Neural progenitor cell (in vitro differentiated cells): ENCODE measurements around the gene CFAP97D1. TPM values are rescaled to one million over a fixed set of nuclear protein-coding genes. Genes with fewer than 3 reads are reported as not detected.

Experiments
- DNase-seq: peaks from one replicate; pipeline ENCODE4 v3.0.0-alpha.2; 2016; ENCODE audit warnings: low spot score
- H2AFZ ChIP-seq: fragments of 200-600 bp; sonication (generic); replicated peaks from 2 replicates; pipeline ENCODE4 v1.6.1; 2016; ENCODE audit warnings: antibody characterized with exemption
- H3F3A ChIP-seq: fragments of 200-600 bp; sonication (generic); 2 replicates; pipeline ENCODE4 v1.6.1; 2016; ENCODE audit warnings: antibody characterized with exemption, low read depth
- H3K27ac ChIP-seq: fragments of 200-600 bp; sonication (generic); 2 replicates; pipeline ENCODE4 v1.5.1; 2016; ENCODE audit warnings: mild to moderate bottlenecking
- H3K27me3 ChIP-seq: fragments of 200-600 bp; sonication (generic); 2 replicates; pipeline ENCODE4 v1.6.1; 2016; ENCODE audit warnings: mild to moderate bottlenecking, moderate library complexity
- H3K36me3 ChIP-seq: fragments of 200-600 bp; sonication (generic); 2 replicates; pipeline ENCODE4 v1.5.1; 2016
- H3K4me1 ChIP-seq: fragments of 200-600 bp; sonication (generic); 2 replicates; pipeline ENCODE4 v1.6.1; 2016; ENCODE audit warnings: mixed run types
- H3K4me2 ChIP-seq: fragments of 200-600 bp; sonication (generic); 2 replicates; pipeline ENCODE4 v1.6.1; 2016
- H3K4me3 ChIP-seq: fragments of 200-600 bp; sonication (generic); 2 replicates; pipeline ENCODE4 v1.5.1; 2016
- H3K79me2 ChIP-seq: fragments of 200-600 bp; sonication (generic); 2 replicates; pipeline ENCODE4 v1.6.1; 2016; ENCODE audit warnings: low read depth
- H3K9ac ChIP-seq: fragments of 200-600 bp; sonication (generic); 2 replicates; pipeline ENCODE4 v1.6.1; 2016
- H3K9me3 ChIP-seq: fragments of 200-600 bp; sonication (generic); 2 replicates; pipeline ENCODE4 v1.5.1; 2016; ENCODE audit warnings: low read depth
- H4K20me1 ChIP-seq: fragments of 200-600 bp; sonication (generic); 2 replicates; pipeline ENCODE4 v1.6.1; 2016; ENCODE audit warnings: low read depth
- H3K27ac Mint-ChIP-seq: 3 replicates; pipeline ENCODE4 v1.8.0; 2021; ENCODE audit warnings: mixed read lengths
- H3K27me3 Mint-ChIP-seq: 2 replicates; pipeline ENCODE4 v1.8.0; 2022; ENCODE audit warnings: low read depth, mild to moderate bottlenecking, inconsistent platforms, moderate library complexity, mixed read lengths; ENCODE audit not compliant: insufficient read depth
- H3K36me3 Mint-ChIP-seq: 3 replicates; pipeline ENCODE4 v1.8.0; 2021; ENCODE audit warnings: mixed read lengths
- H3K4me1 Mint-ChIP-seq: 3 replicates; pipeline ENCODE4 v1.8.0; 2021; ENCODE audit warnings: mixed read lengths
- H3K4me3 Mint-ChIP-seq: 3 replicates; pipeline ENCODE4 v1.8.0; 2021; ENCODE audit warnings: mild to moderate bottlenecking, moderate library complexity, mixed read lengths
- H3K9me3 Mint-ChIP-seq: 3 replicates; pipeline ENCODE4 v1.8.0; 2020; ENCODE audit warnings: mixed read lengths
- EZH2 ChIP-seq: fragments of 200-600 bp; sonication (generic); IDR thresholded peaks from 2 replicates; pipeline ENCODE4 v1.6.1; 2017; ENCODE audit warnings: antibody characterized with exemption, mild to moderate bottlenecking, moderate library complexity
- EZH2phosphoT487 ChIP-seq: fragments of 200-600 bp; sonication (generic); IDR thresholded peaks from 2 replicates; pipeline ENCODE4 v1.6.1; 2017; ENCODE audit warnings: antibody characterized with exemption
- total RNA-seq: library from RNA; depleted of rRNA; stranded (reverse); fragments of >200 nt; gene quantifications from 2 replicates; pipeline ENCODE4 v1.2.3, GENCODE V29; 2015; ENCODE audit warnings: low replicate concordance
- TF ChIP-seq, protein P1 (sequence below): fragments of 200-600 bp; sonication (generic); IDR thresholded peaks from 2 replicates; pipeline ENCODE4 v1.5.1; 2017; ENCODE audit warnings: antibody characterized with exemption, mild to moderate bottlenecking

CFAP97D1 gene
- total RNA-seq, 1 donor from 2014 or later, result not detected

DNA sequence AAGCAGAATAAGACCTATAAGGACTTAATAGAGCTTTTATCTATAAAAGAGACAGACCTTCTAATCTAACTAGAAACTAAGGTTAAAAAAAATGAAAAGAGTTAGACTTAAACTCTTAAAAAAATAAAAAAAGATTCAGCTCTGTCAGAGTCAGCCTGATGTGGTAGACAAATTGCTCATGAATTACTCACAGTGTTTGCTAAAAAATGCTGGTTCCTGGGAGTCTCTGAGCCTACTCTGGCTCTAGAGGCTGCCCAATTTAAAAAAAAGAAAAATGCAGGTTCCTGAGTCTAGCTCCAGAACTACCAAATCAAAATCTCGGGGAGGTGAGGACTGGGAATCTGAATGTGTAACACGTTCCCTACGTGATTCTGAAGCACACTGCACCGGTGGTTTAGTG is 39.7 kb upstream of the CFAP97D1 start:
- no peak overlapping the region for H3K27ac Mint-ChIP-seq
- H3K4me3 ChIP-seq, result no peak overlapping the region
- H4K20me1 ChIP-seq, result no peaks in the 10 kb centered on the region
- TF ChIP-seq EZH2 (no peak), EZH2phosphoT487 (no peak)
- TF ChIP-seq, protein P1, sequence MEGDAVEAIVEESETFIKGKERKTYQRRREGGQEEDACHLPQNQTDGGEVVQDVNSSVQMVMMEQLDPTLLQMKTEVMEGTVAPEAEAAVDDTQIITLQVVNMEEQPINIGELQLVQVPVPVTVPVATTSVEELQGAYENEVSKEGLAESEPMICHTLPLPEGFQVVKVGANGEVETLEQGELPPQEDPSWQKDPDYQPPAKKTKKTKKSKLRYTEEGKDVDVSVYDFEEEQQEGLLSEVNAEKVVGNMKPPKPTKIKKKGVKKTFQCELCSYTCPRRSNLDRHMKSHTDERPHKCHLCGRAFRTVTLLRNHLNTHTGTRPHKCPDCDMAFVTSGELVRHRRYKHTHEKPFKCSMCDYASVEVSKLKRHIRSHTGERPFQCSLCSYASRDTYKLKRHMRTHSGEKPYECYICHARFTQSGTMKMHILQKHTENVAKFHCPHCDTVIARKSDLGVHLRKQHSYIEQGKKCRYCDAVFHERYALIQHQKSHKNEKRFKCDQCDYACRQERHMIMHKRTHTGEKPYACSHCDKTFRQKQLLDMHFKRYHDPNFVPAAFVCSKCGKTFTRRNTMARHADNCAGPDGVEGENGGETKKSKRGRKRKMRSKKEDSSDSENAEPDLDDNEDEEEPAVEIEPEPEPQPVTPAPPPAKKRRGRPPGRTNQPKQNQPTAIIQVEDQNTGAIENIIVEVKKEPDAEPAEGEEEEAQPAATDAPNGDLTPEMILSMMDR, result no peak
- no peak overlapping the region for H3K4me3 Mint-ChIP-seq
- H3K9ac ChIP-seq, result no peak overlapping the region
- no peak overlapping the region for H3K27ac ChIP-seq
- H3K4me2 ChIP-seq, result no peak overlapping the region
- DNase-seq, result no peak
- H3K79me2 ChIP-seq, result no peaks in the 10 kb centered on the region
- peaks cover 2% of the 10 kb centered on the region for H3K27me3 Mint-ChIP-seq
- peaks cover 17% of the 10 kb centered on the region for H3K4me1 ChIP-seq
- H2AFZ ChIP-seq, result no peak overlapping the region
- no peaks in the 10 kb centered on the region for H3K36me3 Mint-ChIP-seq
- peaks cover 4% of the 10 kb centered on the region for H3F3A ChIP-seq
- H3K36me3 ChIP-seq, result no peaks in the 10 kb centered on the region
- H3K9me3 Mint-ChIP-seq, result no peaks in the 10 kb centered on the region
- H3K4me1 Mint-ChIP-seq, result peaks cover 31% of the 10 kb centered on the region
- no peaks in the 10 kb centered on the region for H3K9me3 ChIP-seq
- no peaks in the 10 kb centered on the region for H3K27me3 ChIP-seq

DNA sequence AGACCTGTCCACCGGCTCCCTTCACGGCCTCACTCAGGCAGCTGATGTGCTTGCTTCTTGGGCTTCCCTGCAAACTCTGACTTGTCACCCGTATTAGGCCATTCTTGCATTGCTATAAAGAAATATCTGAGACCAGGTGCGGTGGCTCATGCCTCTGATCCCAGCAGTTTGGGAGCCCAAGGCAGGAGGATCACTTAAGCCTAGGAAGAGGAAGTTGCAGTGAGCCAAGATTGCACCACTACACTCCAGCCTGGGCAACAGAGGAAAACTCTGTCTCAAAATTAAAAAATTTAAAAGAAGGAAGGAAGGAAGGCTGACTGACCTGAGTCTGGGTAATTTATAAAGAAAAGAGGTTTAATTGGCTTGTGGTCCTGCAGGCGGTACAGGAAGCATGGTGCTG is 38.6 kb upstream of the CFAP97D1 start:
- Histone ChIP-seq H3F3A (peaks cover 12% of the 10 kb centered on the region), H2AFZ (no peak overlapping the region), H4K20me1 (no peaks in the 10 kb centered on the region), H3K4me3 (no peak overlapping the region), H3K27ac (no peak overlapping the region), H3K79me2 (no peaks in the 10 kb centered on the region), H3K9ac (no peak overlapping the region), H3K36me3 (no peaks in the 10 kb centered on the region), H3K4me1 (peaks cover 19% of the 10 kb centered on the region), H3K27me3 (no peaks in the 10 kb centered on the region), H3K9me3 (no peaks in the 10 kb centered on the region), H3K4me2 (no peak overlapping the region)
- Mint-ChIP-seq H3K9me3 (no peaks in the 10 kb centered on the region), H3K4me3 (no peak overlapping the region), H3K36me3 (no peaks in the 10 kb centered on the region), H3K27ac (no peak overlapping the region), H3K27me3 (peaks cover 6% of the 10 kb centered on the region), H3K4me1 (peaks cover 35% of the 10 kb centered on the region)
- no peak for DNase-seq
- no peak for TF ChIP-seq EZH2phosphoT487
- TF ChIP-seq EZH2, result no peak
- TF ChIP-seq, protein P1, result no peak

DNA sequence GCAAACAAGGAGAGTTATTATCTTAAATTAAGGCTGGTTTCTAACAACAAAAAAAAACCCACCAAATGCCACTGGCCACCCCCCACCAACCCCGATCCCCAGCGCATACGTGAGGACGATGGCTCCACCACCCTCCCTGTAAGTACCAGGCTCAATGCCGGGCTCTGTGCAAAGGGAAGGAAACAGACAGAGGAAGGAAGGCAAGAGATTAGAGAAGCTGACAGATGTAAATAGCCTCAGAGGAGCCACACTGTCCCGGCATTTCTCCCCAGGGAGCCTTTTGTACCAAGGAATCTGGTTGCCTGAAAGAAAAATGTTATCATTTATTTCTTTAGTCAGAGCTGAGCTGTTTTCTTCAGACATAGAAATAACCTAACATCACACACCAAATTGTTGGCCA is 34.7 kb upstream of the CFAP97D1 start:
- Mint-ChIP-seq H3K27me3 (peaks cover 8% of the 10 kb centered on the region), H3K4me3 (peak overlapping the region; percentile 24), H3K9me3 (no peaks in the 10 kb centered on the region), H3K4me1 (peaks cover 35% of the 10 kb centered on the region), H3K27ac (no peak overlapping the region), H3K36me3 (no peaks in the 10 kb centered on the region)
- Histone ChIP-seq H3K36me3 (no peaks in the 10 kb centered on the region), H3K27ac (no peak overlapping the region), H3K27me3 (no peaks in the 10 kb centered on the region), H3K9ac (no peak overlapping the region), H2AFZ (no peak overlapping the region), H3K9me3 (no peaks in the 10 kb centered on the region), H4K20me1 (no peaks in the 10 kb centered on the region), H3K79me2 (no peaks in the 10 kb centered on the region), H3F3A (peaks cover 12% of the 10 kb centered on the region), H3K4me3 (no peak overlapping the region), H3K4me1 (peaks cover 19% of the 10 kb centered on the region), H3K4me2 (peak overlapping the region; percentile 25)
- TF ChIP-seq EZH2 (no peak), EZH2phosphoT487 (no peak)
- TF ChIP-seq, protein P1, result no peak
- DNase-seq, result peak; percentile 52
